NCI-H1092 (cell line): ENCODE measurements around the gene FRAT2.

Source experiments
- DNase-seq: peaks from one replicate; lab custom pipeline; 2025; lab: John Stamatoyannopoulos, UW

Gene FRAT2

GRCh38 chr10:97325754-97326153 is 8.8 kb downstream of the FRAT2 start:
- DNase-seq = no peak

GRCh38 chr10:97323501-97323900 is 11.0 kb downstream of the FRAT2 start:
- no peak for DNase-seq

GRCh38 chr10:97321804-97322190 is 12.7 kb downstream of the FRAT2 start:
- DNase-seq = peak; percentile 20

GRCh38 chr10:97321032-97321803 is 13.3 kb downstream of the FRAT2 start:
- DNase-seq = peak; percentile 29

GRCh38 chr10:97320480-97321031 is 14.0 kb downstream of the FRAT2 start:
- no peak for DNase-seq

- peak; percentile 37 for DNase-seq
These were observed 14.7 kb downstream of the FRAT2 start for GRCh38 chr10:97319671-97320479.

GRCh38 chr10:97318772-97319651 is 15.5 kb downstream of the FRAT2 start, which contains the start of gene FRAT1:
FRAT1 (plus strand) TSS chr10:97319271; CDS start chr10:97319454, 183 bp downstream.
- DNase-seq = peak; percentile 66

GRCh38 chr10:97314671-97315070 is 19.9 kb downstream of the FRAT2 start:
- no peak for DNase-seq

- no peak for DNase-seq
These were observed 21.6 kb downstream of the FRAT2 start for GRCh38 chr10:97312897-97313296.

- DNase-seq = no peak
These were observed 23.4 kb downstream of the FRAT2 start for GRCh38 chr10:97311111-97311626.

- DNase-seq = no peak
These were observed 26.4 kb downstream of the FRAT2 start for GRCh38 chr10:97307866-97308780.

GRCh38 chr10:97307441-97307840 is 27.1 kb downstream of the FRAT2 start:
- DNase-seq = no peak

- DNase-seq = no peak
These were observed 32.3 kb downstream of the FRAT2 start for GRCh38 chr10:97302088-97302791.

GRCh38 chr10:97300980-97301379 is 33.5 kb downstream of the FRAT2 start:
- no peak for DNase-seq

- no peak for DNase-seq
These were observed 36.3 kb downstream of the FRAT2 start for GRCh38 chr10:97298223-97298571.

GRCh38 chr10:97297556-97298222 is 36.8 kb downstream of the FRAT2 start:
- DNase-seq = no peak

GRCh38 chr10:97292862-97293198 is 41.7 kb downstream of the FRAT2 start:
- no peak for DNase-seq

- DNase-seq = peak; percentile 96
These were observed 42.2 kb downstream of the FRAT2 start, which contains the start of gene ARHGAP19 for GRCh38 chr10:97292097-97292861. ARHGAP19 (minus strand) TSS chr10:97292637; CDS start chr10:97292627, 10 bp downstream.
